ENCODE results near the gene YBX1. TPM values are rescaled to one million over a fixed set of nuclear protein-coding genes. Genes with fewer than 3 reads are reported as not detected.
"Not testable (repeated sequence)": the region's sequence is repeated elsewhere in the genome, so short reads cannot be mapped to it uniquely, and the experiment has no call there.

Gene YBX1
- total RNA-seq, 2 donors from 2014 or later, result 471 to 894 TPM

GRCh38 chr1:42680921-42681683 lies 1.1 kb upstream of the YBX1 start:
- intact Hi-C loops (cut with DNase I), result no loop called here
- Histone ChIP-seq H3K4me1 (peaks cover 14% of the 10 kb centered on the region), H3K27me3 (no peaks in the 10 kb centered on the region), H3K36me3 (no peaks in the 10 kb centered on the region), H3K9me3 (no peaks in the 10 kb centered on the region), H3K9ac (ENCODE audit: low read depth in 2 of 2, low read length in 2 of 2) (peak overlapping the region; percentile 47 to 82), H3K27ac (peak overlapping the region; percentile 90), H3K4me3 (peak overlapping the region; percentile 89)
- DNase-seq, result peak; percentile 26
- TF ChIP-seq CTCF (IDR thresholded peaks at IDR 0.05), result no peak

GRCh38 chr1:42682484-42682738 lies 193 bp downstream of the YBX1 start:
- H3K9ac ChIP-seq (ENCODE audit: low read depth in 2 of 2, low read length in 2 of 2), result peak overlapping the region in 1 of 2 donors; percentile 80
- H3K27me3 ChIP-seq; H3K9me3 ChIP-seq; DNase-seq; H3K36me3 ChIP-seq; intact Hi-C loops (cut with DNase I): not testable (repeated sequence)
- H3K27ac ChIP-seq, result peak overlapping the region; percentile 90
- peaks cover 23% of the 10 kb centered on the region for H3K4me1 ChIP-seq
- peak overlapping the region; percentile 89 for H3K4me3 ChIP-seq

DNA sequence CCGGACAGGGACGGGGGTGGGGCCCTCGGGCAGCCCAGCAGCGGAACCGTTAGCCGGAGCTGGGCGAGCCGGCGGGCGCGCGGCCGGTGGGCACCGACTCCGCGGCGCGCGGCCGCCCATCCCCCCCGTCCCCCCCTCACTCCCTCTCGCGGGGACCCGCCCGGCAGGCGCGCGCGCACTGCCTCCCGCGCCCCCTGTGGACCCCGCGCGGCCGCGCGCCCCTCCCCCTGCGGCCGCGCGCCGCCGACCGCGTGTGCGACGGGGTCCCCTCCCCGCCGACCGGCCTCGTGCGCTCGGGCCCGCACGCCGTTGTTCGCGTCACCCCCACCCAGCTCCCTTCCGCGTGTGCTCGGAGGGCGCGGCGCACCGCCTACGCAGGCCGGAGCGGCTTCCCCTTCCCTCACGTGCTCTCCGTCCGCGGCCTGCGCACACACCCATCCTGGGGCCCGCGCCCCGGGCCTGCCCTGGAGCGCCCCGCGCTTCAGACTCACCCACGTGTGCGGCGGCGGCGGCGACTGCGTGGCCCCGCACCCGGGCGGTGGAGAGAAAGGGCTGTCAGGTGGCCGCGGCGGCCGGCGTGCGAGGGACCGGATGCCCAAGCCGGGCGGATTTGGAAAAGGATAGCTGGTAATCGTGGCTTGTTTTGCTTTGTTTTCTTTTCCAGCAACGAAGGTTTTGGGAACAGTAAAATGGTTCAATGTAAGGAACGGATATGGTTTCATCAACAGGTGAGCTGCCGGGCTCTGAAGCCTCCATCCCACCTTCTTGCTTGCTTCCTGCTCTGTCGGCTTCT lies 717 bp downstream of the YBX1 start:
- Histone ChIP-seq H3K9ac (ENCODE audit: low read depth in 2 of 2, low read length in 2 of 2) (peak overlapping the region; percentile 80 to 91), H3K4me3 (peak overlapping the region; percentile 89), H3K27me3 (no peaks in the 10 kb centered on the region), H3K27ac (peak overlapping the region; percentile 90), H3K36me3 (no peaks in the 10 kb centered on the region), H3K9me3 (no peaks in the 10 kb centered on the region), H3K4me1 (peaks cover 23% of the 10 kb centered on the region)
- intact Hi-C loops (cut with DNase I), result no loop called here
- DNase-seq, result peak; percentile 80
- no peak for TF ChIP-seq CTCF (IDR thresholded peaks at IDR 0.05)

GRCh38 chr1:42684139-42684538 lies 1.9 kb downstream of the YBX1 start:
- Histone ChIP-seq H3K4me3 (peak overlapping the region; percentile 89), H3K27ac (no peak overlapping the region), H3K9me3 (no peaks in the 10 kb centered on the region), H3K9ac (ENCODE audit: low read depth in 2 of 2, low read length in 2 of 2) (no peak overlapping the region), H3K36me3 (no peaks in the 10 kb centered on the region), H3K27me3 (no peaks in the 10 kb centered on the region), H3K4me1 (peaks cover 32% of the 10 kb centered on the region)
- intact Hi-C loops (cut with DNase I), result no loop called here
- peak; percentile 40 for DNase-seq
- TF ChIP-seq CTCF (IDR thresholded peaks at IDR 0.05), result no peak

DNA sequence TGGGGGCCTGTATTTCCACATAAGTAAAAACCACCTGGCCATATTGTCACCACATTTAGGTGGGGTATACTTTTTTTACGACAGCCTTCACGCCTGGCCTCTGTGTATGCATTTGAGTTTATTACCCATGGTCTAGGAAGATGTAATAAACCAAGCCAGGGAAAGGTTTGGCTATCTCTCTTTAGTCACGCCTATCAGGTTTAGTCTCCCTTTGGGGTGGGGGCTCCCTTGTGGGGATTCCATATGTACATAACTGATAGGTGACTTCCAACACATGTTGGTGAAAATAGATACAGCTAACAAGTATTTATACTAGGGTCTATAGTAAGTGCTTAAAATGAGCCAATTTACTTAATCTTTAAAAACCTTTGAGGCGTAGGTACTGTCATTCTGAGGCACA lies 4.2 kb downstream of the YBX1 start:
- intact Hi-C loops (cut with DNase I), result no loop called here
- Histone ChIP-seq H3K4me1 (peaks cover 38% of the 10 kb centered on the region), H3K9me3 (no peaks in the 10 kb centered on the region), H3K27ac (no peak overlapping the region), H3K36me3 (no peaks in the 10 kb centered on the region), H3K9ac (ENCODE audit: low read depth in 2 of 2, low read length in 2 of 2) (peak overlapping the region in 1 of 2 donors; percentile 55), H3K27me3 (no peaks in the 10 kb centered on the region), H3K4me3 (no peak overlapping the region)
- peak; percentile 33 for DNase-seq
- TF ChIP-seq CTCF (IDR thresholded peaks at IDR 0.05), result no peak

DNA sequence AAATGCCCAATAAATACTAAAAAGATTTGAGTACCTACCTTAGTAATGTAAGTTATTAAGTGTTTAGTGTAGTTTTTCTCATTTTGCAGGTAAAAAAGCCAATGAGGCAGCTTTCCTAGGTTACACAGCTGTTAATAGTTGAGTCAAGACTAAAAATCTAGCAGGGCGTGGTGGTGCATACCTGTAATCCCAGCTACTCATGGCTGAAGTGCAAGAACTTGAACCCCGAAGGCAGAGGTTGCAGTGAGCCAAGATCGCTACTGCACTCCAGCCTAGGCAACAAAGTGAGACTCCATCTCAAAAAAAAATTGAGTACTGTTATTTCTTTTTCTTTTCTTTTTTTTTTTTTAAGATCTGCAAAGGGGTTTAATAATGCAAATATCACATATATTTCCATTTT lies 7.7 kb downstream of the YBX1 start:
- no peaks in the 10 kb centered on the region for H3K27me3 ChIP-seq
- H3K9ac ChIP-seq (ENCODE audit: low read depth in 2 of 2, low read length in 2 of 2), result no peak overlapping the region
- no peak for DNase-seq
- H3K4me1 ChIP-seq, result peaks cover 30% of the 10 kb centered on the region
- intact Hi-C loops (cut with DNase I), result no loop called here
- no peaks in the 10 kb centered on the region for H3K9me3 ChIP-seq
- H3K36me3 ChIP-seq, result no peaks in the 10 kb centered on the region
- TF ChIP-seq CTCF (IDR thresholded peaks at IDR 0.05), result no peak
- H3K27ac ChIP-seq, result no peak overlapping the region
- H3K4me3 ChIP-seq, result no peak overlapping the region
